ENCODE data around the gene VWA5B1. TPM values are rescaled to one million over a fixed set of nuclear protein-coding genes. Genes with fewer than 3 reads are reported as not detected.
A peak's percentile ranks its signal among the peaks of the same experiment; 100 is the strongest.

VWA5B1 gene
- total RNA-seq, 3 donors from 2014 or later = not detected

DNA sequence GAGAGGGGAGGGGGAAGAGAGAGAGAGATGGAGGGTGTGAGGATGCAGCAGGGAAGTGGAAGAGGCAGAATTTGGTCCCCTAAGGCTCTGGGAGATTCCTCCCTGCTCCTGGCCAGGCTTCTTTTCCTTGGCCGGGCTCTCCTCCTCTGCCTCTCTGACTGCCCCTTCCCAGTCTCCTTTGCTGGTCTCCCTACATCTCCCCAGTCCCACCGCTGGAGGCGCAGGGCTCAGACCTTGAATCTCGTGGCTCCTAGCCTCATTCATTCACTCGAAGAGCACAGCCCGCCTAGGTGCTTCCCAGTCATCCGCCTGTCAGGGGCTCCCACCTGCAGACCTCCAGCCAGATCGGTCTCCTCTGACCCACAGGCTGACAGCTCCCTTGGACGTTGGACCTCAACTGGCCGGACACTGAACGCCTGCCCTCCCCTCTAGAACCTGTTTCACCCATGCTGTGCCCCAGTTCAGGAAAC, 76.5 kb downstream of the VWA5B1 start:
- Mint-ChIP-seq H3K4me3 (peak overlapping the region; percentile 17), H3K27me3 (ENCODE audit: low read depth) (peaks cover 61% of the 10 kb centered on the region), H3K9me3 (no peaks in the 10 kb centered on the region), H3K36me3 (ENCODE audit: insufficient read depth) (no peaks in the 10 kb centered on the region), H3K4me1 (ENCODE audit: low read depth) (peaks cover 2% of the 10 kb centered on the region)
- ATAC-seq (peak; percentile 56 to 66), DNase-seq (no peak)

- ATAC-seq (no peak), DNase-seq (no peak)
- Mint-ChIP-seq H3K36me3 (ENCODE audit: insufficient read depth) (no peaks in the 10 kb centered on the region), H3K4me3 (no peak overlapping the region), H3K9me3 (no peaks in the 10 kb centered on the region), H3K4me1 (ENCODE audit: low read depth) (peaks cover 2% of the 10 kb centered on the region), H3K27me3 (ENCODE audit: low read depth) (peaks cover 57% of the 10 kb centered on the region)
Measured at GRCh38 chr1:20367626-20368025, 77.0 kb downstream of the VWA5B1 start.

DNA sequence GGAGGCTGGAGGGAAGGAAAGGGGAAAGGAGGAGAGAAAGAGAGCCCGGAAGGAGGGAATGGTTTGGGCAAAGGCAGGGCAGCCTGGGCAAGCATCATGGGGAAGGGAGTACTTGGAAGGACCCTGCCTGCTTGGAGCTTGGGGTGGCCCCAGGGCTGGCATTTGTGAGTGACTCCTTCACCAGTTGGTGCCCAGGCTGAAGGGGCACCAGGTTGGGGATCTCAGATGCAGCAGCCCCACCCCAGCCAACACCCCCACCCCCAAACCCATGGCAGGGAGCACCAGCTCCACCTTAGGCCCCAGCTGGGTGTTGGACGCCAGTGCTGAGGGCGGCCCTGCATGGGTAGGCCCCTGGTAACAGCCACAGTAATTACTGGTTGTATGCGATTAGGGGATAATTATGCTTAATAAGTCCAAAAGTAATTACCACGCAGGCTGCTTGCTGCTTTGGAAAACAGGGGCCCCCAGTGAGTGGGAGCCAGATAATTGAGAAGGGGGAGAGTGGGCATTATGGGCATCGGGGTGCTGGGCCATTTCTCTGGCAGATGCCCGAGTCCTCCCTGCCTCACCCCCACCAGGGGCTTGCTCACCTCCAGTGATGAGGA, 78.3 kb downstream of the VWA5B1 start:
- Mint-ChIP-seq H3K36me3 (ENCODE audit: insufficient read depth) (no peaks in the 10 kb centered on the region), H3K4me3 (no peak overlapping the region), H3K4me1 (ENCODE audit: low read depth) (peaks cover 2% of the 10 kb centered on the region), H3K9me3 (no peaks in the 10 kb centered on the region), H3K27me3 (ENCODE audit: low read depth) (peaks cover 50% of the 10 kb centered on the region)
- ATAC-seq = no peak
- DNase-seq = no peak

DNA sequence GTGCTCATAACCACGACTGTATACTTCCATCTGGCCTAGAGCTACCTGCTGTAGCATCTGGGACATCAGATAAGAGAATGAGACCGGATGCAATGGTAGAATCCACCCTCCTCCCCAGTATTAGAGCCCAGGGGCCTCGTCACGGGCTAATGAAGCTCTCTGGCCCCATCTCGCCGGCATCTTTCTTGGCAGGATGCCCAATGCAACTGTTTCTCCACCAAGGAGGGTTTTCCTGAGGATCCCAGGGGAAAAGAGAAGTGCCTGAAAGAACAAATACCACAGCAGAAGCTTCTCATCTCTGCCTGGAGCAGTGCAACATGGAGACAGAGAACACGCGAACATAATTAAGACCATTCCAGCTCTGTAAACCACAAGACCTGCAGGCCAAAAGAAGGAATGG, 80.0 kb downstream of the VWA5B1 start:
- Mint-ChIP-seq H3K4me3 (no peak overlapping the region), H3K36me3 (ENCODE audit: insufficient read depth) (no peaks in the 10 kb centered on the region), H3K4me1 (ENCODE audit: low read depth) (peaks cover 2% of the 10 kb centered on the region), H3K9me3 (no peaks in the 10 kb centered on the region), H3K27me3 (ENCODE audit: low read depth) (peaks cover 35% of the 10 kb centered on the region)
- ATAC-seq (no peak), DNase-seq (no peak)

DNA sequence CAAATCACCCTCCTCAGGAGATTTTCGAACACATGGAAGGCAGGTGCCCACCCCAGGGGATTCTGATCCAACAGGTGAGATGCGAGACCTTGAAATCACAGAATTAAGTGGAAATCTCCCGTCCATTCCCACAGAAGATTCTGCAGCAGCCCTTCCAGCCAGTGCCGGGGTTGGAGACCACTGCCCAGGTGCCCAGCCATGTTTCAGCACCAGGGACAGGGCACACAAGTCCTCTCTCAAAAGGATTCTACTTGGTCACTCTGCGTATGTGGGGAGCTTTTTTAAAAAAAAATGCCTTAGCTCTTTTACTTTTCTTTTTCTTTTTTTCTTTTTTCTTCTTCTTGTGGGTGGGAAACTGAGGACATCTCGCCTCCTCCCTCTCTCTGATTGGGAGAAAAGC, 80.7 kb downstream of the VWA5B1 start:
- no peak overlapping the region for H3K4me3 Mint-ChIP-seq
- no peaks in the 10 kb centered on the region for H3K4me1 Mint-ChIP-seq (ENCODE audit: low read depth)
- no peak for ATAC-seq
- H3K9me3 Mint-ChIP-seq = no peaks in the 10 kb centered on the region
- no peak for DNase-seq
- H3K36me3 Mint-ChIP-seq (ENCODE audit: insufficient read depth) = no peaks in the 10 kb centered on the region
- H3K27me3 Mint-ChIP-seq (ENCODE audit: low read depth) = peaks cover 37% of the 10 kb centered on the region

- ATAC-seq = no peak
- no peaks in the 10 kb centered on the region for H3K9me3 Mint-ChIP-seq
- H3K27me3 Mint-ChIP-seq (ENCODE audit: low read depth) = peaks cover 35% of the 10 kb centered on the region
- H3K36me3 Mint-ChIP-seq (ENCODE audit: insufficient read depth) = no peaks in the 10 kb centered on the region
- no peak overlapping the region for H3K4me3 Mint-ChIP-seq
- no peaks in the 10 kb centered on the region for H3K4me1 Mint-ChIP-seq (ENCODE audit: low read depth)
- no peak for DNase-seq
Measured at GRCh38 chr1:20371883-20372282, 81.2 kb downstream of the VWA5B1 start.

DNA sequence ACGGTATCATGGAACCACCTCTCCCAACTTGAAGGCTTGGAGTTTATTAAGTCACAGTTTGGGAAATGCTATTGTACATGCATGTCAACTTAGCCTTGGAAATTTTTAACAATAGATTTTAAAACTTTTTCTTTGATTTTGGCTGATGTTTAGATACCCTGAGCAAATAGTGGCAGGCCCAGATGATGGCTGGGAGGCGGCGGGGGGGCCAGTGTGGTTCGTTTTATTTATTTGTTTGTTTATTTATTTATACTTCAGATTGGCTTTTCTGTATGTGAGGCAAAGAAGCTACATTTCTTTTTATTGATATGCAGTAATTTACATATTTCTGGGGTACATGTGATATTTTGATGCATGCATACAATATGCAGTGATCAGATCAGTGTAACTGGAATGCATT, 82.0 kb downstream of the VWA5B1 start:
- no peaks in the 10 kb centered on the region for H3K4me1 Mint-ChIP-seq (ENCODE audit: low read depth)
- no peaks in the 10 kb centered on the region for H3K36me3 Mint-ChIP-seq (ENCODE audit: insufficient read depth)
- no peak for ATAC-seq
- H3K4me3 Mint-ChIP-seq = no peak overlapping the region
- DNase-seq = no peak
- no peaks in the 10 kb centered on the region for H3K9me3 Mint-ChIP-seq
- H3K27me3 Mint-ChIP-seq (ENCODE audit: low read depth) = peaks cover 32% of the 10 kb centered on the region

GRCh38 chr1:20373286-20373685, 82.6 kb downstream of the VWA5B1 start:
- no peaks in the 10 kb centered on the region for H3K36me3 Mint-ChIP-seq (ENCODE audit: insufficient read depth)
- H3K27me3 Mint-ChIP-seq (ENCODE audit: low read depth) = peaks cover 26% of the 10 kb centered on the region
- H3K9me3 Mint-ChIP-seq = no peaks in the 10 kb centered on the region

GRCh38 chr1:20373764-20374163, 83.1 kb downstream of the VWA5B1 start:
- H3K27me3 Mint-ChIP-seq (ENCODE audit: low read depth) = peaks cover 21% of the 10 kb centered on the region
- no peak overlapping the region for H3K4me3 Mint-ChIP-seq
- no peaks in the 10 kb centered on the region for H3K36me3 Mint-ChIP-seq (ENCODE audit: insufficient read depth)
- ATAC-seq (no peak), DNase-seq (no peak)
- no peaks in the 10 kb centered on the region for H3K4me1 Mint-ChIP-seq (ENCODE audit: low read depth)
- H3K9me3 Mint-ChIP-seq = no peaks in the 10 kb centered on the region

More at GRCh38 chr1:20373286-20373685, 82.6 kb downstream of the VWA5B1 start:
- no peaks in the 10 kb centered on the region for H3K4me1 Mint-ChIP-seq (ENCODE audit: low read depth)
- no peak overlapping the region for H3K4me3 Mint-ChIP-seq
- ATAC-seq = no peak
- no peak for DNase-seq

DNA sequence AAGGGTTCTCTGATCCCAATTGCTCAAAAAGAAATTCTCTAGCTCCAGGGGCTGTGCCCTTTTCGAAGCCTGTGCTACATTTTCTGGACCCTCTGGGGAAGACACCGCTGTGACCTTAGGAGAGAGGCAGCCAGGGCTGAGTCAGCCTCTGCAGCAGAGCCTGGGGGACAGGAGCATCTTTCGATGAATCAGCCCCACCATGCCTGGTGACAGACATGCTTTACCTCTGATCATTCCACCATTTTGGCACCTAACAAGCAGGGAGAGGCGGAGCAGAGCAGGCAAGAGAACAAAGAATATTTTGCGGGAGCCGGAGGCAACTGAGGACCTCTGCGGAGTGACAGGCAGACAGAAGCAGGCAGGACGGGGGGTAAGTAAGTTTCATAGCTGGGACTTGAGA, 84.9 kb downstream of the VWA5B1 start:
- H3K36me3 Mint-ChIP-seq (ENCODE audit: insufficient read depth) = no peaks in the 10 kb centered on the region
- peaks cover 23% of the 10 kb centered on the region for H3K27me3 Mint-ChIP-seq (ENCODE audit: low read depth)

GRCh38 chr1:20376171-20376570, 85.5 kb downstream of the VWA5B1 start:
- no peak overlapping the region for H3K4me3 Mint-ChIP-seq
- peaks cover 23% of the 10 kb centered on the region for H3K27me3 Mint-ChIP-seq (ENCODE audit: low read depth)
- no peaks in the 10 kb centered on the region for H3K9me3 Mint-ChIP-seq
- no peaks in the 10 kb centered on the region for H3K36me3 Mint-ChIP-seq (ENCODE audit: insufficient read depth)
- no peaks in the 10 kb centered on the region for H3K4me1 Mint-ChIP-seq (ENCODE audit: low read depth)
- ATAC-seq = no peak
- no peak for DNase-seq

More for the DNA sequence above, 84.9 kb downstream of the VWA5B1 start:
- ATAC-seq (no peak), DNase-seq (no peak)
- no peaks in the 10 kb centered on the region for H3K4me1 Mint-ChIP-seq (ENCODE audit: low read depth)
- no peak overlapping the region for H3K4me3 Mint-ChIP-seq
- H3K9me3 Mint-ChIP-seq = no peaks in the 10 kb centered on the region

DNA sequence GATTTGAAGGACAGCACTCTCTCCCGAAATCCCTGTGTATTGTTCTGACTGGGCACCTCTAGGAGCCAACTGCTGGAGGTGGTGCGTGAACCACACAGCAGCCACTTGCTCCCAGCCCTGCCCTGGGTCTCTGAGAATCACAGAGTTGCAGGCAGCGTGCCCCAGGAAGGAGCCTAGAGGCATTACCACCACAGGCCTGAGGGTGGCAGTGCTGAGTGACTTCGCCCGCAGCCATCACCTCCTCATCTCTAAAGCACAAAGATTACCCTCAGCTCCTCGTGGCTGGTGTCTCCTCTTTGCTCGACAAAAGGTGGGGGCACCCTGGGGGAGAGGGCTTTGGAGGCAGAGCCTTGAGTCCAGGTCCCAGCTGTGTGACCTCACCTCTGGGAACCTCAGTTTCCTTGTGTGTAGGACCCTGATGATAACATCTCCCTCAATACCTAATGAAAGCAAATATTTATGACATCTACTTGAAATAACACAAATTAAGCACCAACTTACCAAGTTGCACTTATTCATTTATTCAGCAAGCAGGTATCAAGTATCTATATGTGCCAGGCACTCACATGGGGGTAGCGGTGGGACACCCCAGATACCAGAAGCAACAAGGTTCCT, 86.3 kb downstream of the VWA5B1 start:
- Mint-ChIP-seq H3K4me1 (ENCODE audit: low read depth) (no peaks in the 10 kb centered on the region), H3K36me3 (ENCODE audit: insufficient read depth) (no peaks in the 10 kb centered on the region), H3K27me3 (ENCODE audit: low read depth) (peaks cover 19% of the 10 kb centered on the region), H3K9me3 (no peaks in the 10 kb centered on the region), H3K4me3 (no peak overlapping the region)
- DNase-seq (peak; percentile 46), ATAC-seq (peak; percentile 85 to 89)

DNA sequence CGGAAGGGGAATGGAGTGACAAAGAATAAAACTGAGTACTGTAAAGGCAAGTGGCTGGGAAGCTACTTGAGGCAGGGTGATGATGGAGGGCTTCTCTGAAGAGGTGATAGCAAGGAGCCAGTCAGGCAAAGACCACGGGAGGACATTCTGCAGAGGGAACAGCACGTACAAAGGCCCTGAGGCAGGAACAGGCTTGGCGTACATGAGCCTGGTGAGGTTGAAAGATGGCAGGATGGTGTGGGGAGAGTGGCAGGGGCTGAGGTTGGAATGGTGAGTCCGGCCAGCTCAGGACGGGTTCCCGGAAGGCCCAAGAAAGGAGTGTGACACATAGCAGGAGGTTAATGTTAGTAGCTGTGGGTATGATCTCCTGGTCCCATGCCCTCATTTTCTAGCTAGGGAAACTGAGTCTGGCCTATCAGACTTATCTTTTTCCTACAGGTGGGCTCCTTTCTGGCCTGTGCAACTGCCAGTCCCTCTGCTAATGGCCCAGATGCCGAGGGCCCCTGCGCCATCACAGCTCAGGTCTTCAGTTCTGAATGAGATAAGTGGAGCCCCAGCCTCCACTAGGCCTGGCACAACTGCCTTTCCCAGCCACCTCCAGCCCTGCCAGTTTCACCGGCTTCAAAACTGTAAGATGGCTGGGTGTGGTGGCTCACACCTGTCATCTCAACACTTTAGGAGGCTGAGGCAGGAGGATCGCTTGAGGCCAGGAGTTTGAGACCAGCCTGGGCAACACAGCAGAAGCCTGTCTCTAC, 87.0 kb downstream of the VWA5B1 start:
- ATAC-seq (no peak), DNase-seq (no peak)
- Mint-ChIP-seq H3K4me1 (ENCODE audit: low read depth) (no peaks in the 10 kb centered on the region), H3K27me3 (ENCODE audit: low read depth) (peaks cover 19% of the 10 kb centered on the region), H3K9me3 (no peaks in the 10 kb centered on the region), H3K36me3 (ENCODE audit: insufficient read depth) (no peaks in the 10 kb centered on the region), H3K4me3 (no peak overlapping the region)

DNA sequence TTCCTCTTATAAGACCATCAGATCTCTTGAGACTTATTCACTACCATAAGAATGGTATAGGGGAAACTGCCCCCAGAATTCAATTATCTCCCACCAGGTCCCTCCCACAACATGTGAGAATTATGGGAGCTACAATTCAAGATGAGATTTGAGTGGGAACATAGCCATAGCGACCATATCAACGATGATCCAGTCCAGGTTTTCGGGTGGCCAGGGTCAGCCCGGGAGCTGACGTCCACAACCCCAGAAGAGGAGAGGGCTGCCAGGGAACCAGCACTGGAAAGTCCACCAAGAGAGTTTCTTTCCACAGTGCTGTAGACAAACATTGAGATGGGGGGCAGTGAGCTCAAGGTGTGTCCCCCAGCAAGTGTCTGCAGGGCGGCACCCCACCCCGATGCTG, 88.4 kb downstream of the VWA5B1 start:
- no peaks in the 10 kb centered on the region for H3K4me1 Mint-ChIP-seq (ENCODE audit: low read depth)
- DNase-seq = no peak
- no peaks in the 10 kb centered on the region for H3K9me3 Mint-ChIP-seq
- H3K36me3 Mint-ChIP-seq (ENCODE audit: insufficient read depth) = no peaks in the 10 kb centered on the region
- H3K4me3 Mint-ChIP-seq = no peak overlapping the region
- peaks cover 25% of the 10 kb centered on the region for H3K27me3 Mint-ChIP-seq (ENCODE audit: low read depth)
- no peak for ATAC-seq

- DNase-seq (no peak), ATAC-seq (no peak)
- Mint-ChIP-seq H3K4me1 (ENCODE audit: low read depth) (no peaks in the 10 kb centered on the region), H3K9me3 (no peaks in the 10 kb centered on the region), H3K36me3 (ENCODE audit: insufficient read depth) (no peaks in the 10 kb centered on the region), H3K27me3 (ENCODE audit: low read depth) (peaks cover 33% of the 10 kb centered on the region), H3K4me3 (no peak overlapping the region)
Measured at GRCh38 chr1:20380175-20380574, 89.5 kb downstream of the VWA5B1 start.
